Loucy (cell line): ENCODE measurements around the gene WNK1.
A peak's percentile ranks its signal among the peaks of the same experiment; 100 is the strongest.

Experiments used
- H2AFZ ChIP-seq: fragments of 200-600 bp; sonication (generic); 2 replicates; pipeline ENCODE4 v1.6.0; 2016; ENCODE audit warnings: antibody characterized with exemption, mild to moderate bottlenecking, low read length, moderate library complexity
- H3F3A ChIP-seq: fragments of 200-600 bp; 2 replicates; pipeline ENCODE4 v1.6.0; 2016; ENCODE audit warnings: antibody characterized with exemption, low read depth, mild to moderate bottlenecking
- H3K27me3 ChIP-seq: fragments of 200-600 bp; sonication (generic); 2 replicates; pipeline ENCODE4 v1.6.1; 2014; ENCODE audit warnings: low read length, mild to moderate bottlenecking; ENCODE audit not compliant: insufficient read depth, poor library complexity, severe bottlenecking
- H3K36me3 ChIP-seq: fragments of 200-600 bp; sonication (generic); 2 replicates; pipeline ENCODE4 v1.6.1; 2016; ENCODE audit warnings: low read length; ENCODE audit not compliant: insufficient read depth
- H3K4me1 ChIP-seq: fragments of 200-600 bp; sonication (generic); 2 replicates; pipeline ENCODE4 v1.5.1; 2014; ENCODE audit warnings: low read length, mild to moderate bottlenecking; ENCODE audit not compliant: insufficient read depth, poor library complexity, severe bottlenecking
- H3K4me2 ChIP-seq: fragments of 200-600 bp; sonication (generic); 2 replicates; pipeline ENCODE4 v1.6.0; 2014; ENCODE audit warnings: antibody characterized with exemption, low read length, low read depth, mild to moderate bottlenecking; ENCODE audit not compliant: poor library complexity, severe bottlenecking
- H3K4me3 ChIP-seq: fragments of 200-600 bp; sonication (generic); 2 replicates; pipeline ENCODE4 v1.5.1; 2014; ENCODE audit warnings: low read length, mild to moderate bottlenecking, mixed read lengths; ENCODE audit not compliant: poor library complexity, severe bottlenecking
- H3K79me2 ChIP-seq: fragments of 200-600 bp; sonication (generic); 2 replicates; pipeline ENCODE4 v1.6.1; 2014; ENCODE audit warnings: low read length; ENCODE audit not compliant: insufficient read depth
- H3K9ac ChIP-seq: fragments of 200-600 bp; sonication (generic); 2 replicates; pipeline ENCODE4 v1.6.0; 2014; ENCODE audit warnings: mild to moderate bottlenecking, low read depth, low read length, moderate library complexity; ENCODE audit not compliant: poor library complexity, severe bottlenecking
- H3K9me2 ChIP-seq: fragments of 200-600 bp; sonication (generic); replicated peaks from 2 replicates; pipeline ENCODE4 v1.6.1; 2016; ENCODE audit warnings: low read depth, low read length, mixed read lengths
- H3K9me3 ChIP-seq: fragments of 200-600 bp; sonication (generic); 2 replicates; pipeline ENCODE4 v1.6.1; 2014; ENCODE audit warnings: mild to moderate bottlenecking, antibody characterized with exemption, low read length, low read depth; ENCODE audit not compliant: insufficient read depth
- H4K20me1 ChIP-seq: fragments of 200-600 bp; sonication (generic); 2 replicates; pipeline ENCODE4 v1.6.0; 2014; ENCODE audit warnings: antibody characterized with exemption, low read length, mild to moderate bottlenecking; ENCODE audit not compliant: insufficient read depth, poor library complexity, severe bottlenecking
- EZH2phosphoT487 ChIP-seq: fragments of 200-600 bp; IDR thresholded peaks from 2 replicates; pipeline ENCODE4 v1.6.1; 2018; ENCODE audit warnings: antibody characterized with exemption, mild to moderate bottlenecking, moderate library complexity, borderline replicate concordance
- TF ChIP-seq, protein P1 (sequence below): fragments of 200-600 bp; sonication (generic); conservative IDR thresholded peaks from 2 replicates; pipeline ENCODE4 v1.5.1; 2014; ENCODE audit warnings: mild to moderate bottlenecking, antibody characterized with exemption, low read length

The WNK1 gene

DNA sequence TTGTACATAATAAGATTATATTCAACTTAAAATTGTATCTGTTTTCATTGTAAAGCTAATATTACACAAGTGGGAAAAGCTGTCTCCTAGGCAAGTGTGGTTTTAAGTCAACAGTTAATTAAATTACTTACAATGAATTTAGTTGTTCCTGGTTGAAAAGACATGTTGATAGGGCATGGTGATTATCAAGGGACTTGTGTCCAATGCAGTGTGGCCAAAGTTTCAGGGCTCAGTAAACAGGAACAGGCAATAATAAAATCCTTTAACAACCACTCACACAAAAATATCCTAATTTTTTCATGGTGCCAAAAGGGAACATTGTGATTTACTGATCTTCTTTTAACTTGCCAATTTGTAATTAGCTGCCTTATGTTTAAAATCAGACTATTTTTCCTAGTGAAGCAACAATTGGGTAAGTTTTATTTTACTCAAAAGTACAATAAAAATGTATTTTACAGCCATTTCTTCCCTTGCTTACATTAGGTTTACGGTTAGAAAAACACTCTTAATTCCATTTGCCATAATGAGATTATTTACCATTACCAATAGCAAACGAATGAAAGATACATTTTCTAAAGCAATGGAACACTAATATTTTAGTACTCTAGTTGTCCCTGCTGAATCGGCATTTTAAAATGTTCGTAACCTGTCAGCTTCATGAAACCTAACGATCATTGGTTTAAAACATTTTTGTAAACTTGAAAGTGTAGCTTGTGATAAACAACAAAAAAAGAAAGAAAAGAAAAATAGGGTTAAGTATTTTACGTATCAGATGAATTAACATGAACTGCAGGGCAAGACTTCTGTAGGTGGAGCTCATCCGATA is 1.8 kb upstream of the WNK1 start:
- Histone ChIP-seq H2AFZ (peak overlapping the region; percentile 71; the same call in 1 of the 2 replicates), H3K9me3 (no peaks in the 10 kb centered on the region), H3K4me2 (peak overlapping the region; percentile 87), H3K9me2 (no peaks in the 10 kb centered on the region), H3K36me3 (no peaks in the 10 kb centered on the region), H3K4me3 (peak overlapping the region; percentile 88), H3K9ac (peak overlapping the region; percentile 93), H3K27me3 (no peaks in the 10 kb centered on the region), H3K4me1 (peaks cover 28% of the 10 kb centered on the region), H3K79me2 (peaks cover 45% of the 10 kb centered on the region), H4K20me1 (peaks cover 25% of the 10 kb centered on the region), H3F3A (no peaks in the 10 kb centered on the region)
- TF ChIP-seq, protein P1, sequence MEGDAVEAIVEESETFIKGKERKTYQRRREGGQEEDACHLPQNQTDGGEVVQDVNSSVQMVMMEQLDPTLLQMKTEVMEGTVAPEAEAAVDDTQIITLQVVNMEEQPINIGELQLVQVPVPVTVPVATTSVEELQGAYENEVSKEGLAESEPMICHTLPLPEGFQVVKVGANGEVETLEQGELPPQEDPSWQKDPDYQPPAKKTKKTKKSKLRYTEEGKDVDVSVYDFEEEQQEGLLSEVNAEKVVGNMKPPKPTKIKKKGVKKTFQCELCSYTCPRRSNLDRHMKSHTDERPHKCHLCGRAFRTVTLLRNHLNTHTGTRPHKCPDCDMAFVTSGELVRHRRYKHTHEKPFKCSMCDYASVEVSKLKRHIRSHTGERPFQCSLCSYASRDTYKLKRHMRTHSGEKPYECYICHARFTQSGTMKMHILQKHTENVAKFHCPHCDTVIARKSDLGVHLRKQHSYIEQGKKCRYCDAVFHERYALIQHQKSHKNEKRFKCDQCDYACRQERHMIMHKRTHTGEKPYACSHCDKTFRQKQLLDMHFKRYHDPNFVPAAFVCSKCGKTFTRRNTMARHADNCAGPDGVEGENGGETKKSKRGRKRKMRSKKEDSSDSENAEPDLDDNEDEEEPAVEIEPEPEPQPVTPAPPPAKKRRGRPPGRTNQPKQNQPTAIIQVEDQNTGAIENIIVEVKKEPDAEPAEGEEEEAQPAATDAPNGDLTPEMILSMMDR = no peak
- no peak for TF ChIP-seq EZH2phosphoT487

DNA sequence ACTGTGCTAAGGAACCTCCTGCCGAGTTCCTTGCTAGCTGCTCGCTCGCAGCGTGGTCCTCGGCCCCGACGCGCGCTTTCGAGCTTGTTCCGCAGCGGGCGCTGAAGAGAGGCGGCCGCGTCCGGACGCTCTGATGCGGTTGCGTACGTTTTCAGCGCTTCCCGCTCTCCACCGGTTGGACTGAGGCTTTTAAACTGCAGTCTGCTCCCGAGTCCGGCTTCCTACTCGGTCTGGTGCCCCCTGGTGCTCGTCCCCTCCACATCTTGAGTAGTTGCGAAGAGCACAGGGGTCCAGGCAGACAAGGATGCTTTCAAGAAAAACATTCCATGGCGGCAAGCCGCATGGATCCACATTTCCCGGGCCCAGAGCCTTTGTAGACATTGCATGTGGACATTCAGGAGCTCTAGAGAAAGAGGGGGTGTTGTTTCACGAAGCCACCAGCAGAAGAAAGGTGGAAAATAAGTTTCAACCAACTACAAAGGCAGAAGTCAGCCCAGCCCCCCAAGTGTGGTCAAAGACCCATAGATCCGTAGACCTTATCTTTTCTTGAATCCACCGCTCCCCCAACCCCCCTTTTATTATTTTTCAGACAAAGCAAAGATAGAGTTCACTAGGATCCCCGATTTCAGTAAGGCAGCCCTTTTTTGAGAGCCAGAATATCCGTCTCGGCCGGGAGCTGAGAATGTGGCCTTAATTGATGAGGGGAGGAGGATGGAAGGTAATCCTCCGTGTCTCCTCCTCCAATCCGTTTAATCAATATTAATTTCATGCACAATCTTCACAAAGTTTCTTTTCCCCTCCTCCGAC is 984 bp upstream of the WNK1 start:
- H4K20me1 ChIP-seq = peaks cover 33% of the 10 kb centered on the region
- H3K9me2 ChIP-seq = no peaks in the 10 kb centered on the region
- H2AFZ ChIP-seq = peak overlapping the region; percentile 71; the same call in 1 of the 2 replicates
- H3K27me3 ChIP-seq = no peaks in the 10 kb centered on the region
- H3K4me1 ChIP-seq = peaks cover 30% of the 10 kb centered on the region
- peak overlapping the region; percentile 87 for H3K4me2 ChIP-seq
- peak overlapping the region; percentile 88 for H3K4me3 ChIP-seq
- TF ChIP-seq, protein P1 = peak; percentile 79
- TF ChIP-seq EZH2phosphoT487 = no peak
- H3K36me3 ChIP-seq = no peaks in the 10 kb centered on the region
- H3K79me2 ChIP-seq = peaks cover 53% of the 10 kb centered on the region
- no peaks in the 10 kb centered on the region for H3K9me3 ChIP-seq
- H3F3A ChIP-seq = no peaks in the 10 kb centered on the region
- peak overlapping the region; percentile 93 for H3K9ac ChIP-seq

DNA sequence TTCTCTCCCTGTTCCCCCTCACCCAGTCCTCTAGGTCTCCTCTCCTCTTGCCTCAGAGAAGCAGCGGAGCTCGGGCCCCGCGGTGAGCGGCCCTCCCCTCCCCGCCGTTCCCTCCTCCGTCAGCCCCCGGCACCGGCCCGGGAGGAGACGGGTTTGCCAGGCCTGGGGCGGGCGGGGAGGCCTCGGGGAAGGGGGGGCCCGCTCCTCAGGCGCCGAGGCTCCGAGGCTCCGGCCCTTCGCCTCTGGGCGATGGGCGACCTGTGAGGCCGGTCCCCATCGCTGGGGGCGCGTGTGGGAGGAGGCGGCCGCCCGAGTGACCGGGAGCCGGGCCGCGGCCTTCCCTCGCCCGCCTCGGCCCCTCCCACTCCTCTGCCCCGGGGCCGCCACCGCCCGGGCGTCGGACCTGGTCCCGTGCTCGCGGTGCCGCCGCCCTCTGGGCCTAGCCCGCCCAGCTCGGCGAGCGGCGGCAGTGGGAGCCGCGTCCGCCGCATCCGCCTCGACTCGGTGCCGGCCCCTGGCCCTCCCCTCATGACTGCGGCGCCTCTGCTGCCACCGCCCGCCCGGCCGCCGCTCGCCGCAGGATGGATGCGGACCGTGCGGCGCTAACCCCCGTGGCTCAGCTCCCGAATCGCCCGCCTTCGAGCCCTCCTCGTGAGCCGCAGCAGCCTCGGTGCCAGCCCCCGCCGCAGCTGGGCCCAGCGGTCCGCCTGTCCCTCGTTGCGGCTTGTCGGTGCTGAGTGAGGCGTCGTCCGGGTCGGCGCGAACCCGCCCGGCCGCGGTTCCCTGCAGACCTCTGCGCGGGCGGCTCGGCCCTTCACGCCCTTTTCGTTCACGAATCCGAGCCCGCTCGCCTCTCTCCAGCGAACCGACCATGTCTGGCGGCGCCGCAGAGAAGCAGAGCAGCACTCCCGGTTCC is 574 bp downstream of the WNK1 start:
- H3K9ac ChIP-seq = peak overlapping the region; percentile 89
- no peaks in the 10 kb centered on the region for H3K9me2 ChIP-seq
- H3K9me3 ChIP-seq = no peaks in the 10 kb centered on the region
- H3K4me3 ChIP-seq = peak overlapping the region; percentile 88
- TF ChIP-seq EZH2phosphoT487 = no peak
- TF ChIP-seq, protein P1 = no peak
- peaks cover 69% of the 10 kb centered on the region for H3K79me2 ChIP-seq
- peaks cover 47% of the 10 kb centered on the region for H4K20me1 ChIP-seq
- H3K4me2 ChIP-seq = peak overlapping the region; percentile 91
- no peaks in the 10 kb centered on the region for H3K36me3 ChIP-seq
- 0 out of 2 replicates have a peak overlapping the region, but pooled peaks have one; percentile 65 for H2AFZ ChIP-seq
- H3F3A ChIP-seq = no peaks in the 10 kb centered on the region
- H3K4me1 ChIP-seq = peaks cover 29% of the 10 kb centered on the region
- no peaks in the 10 kb centered on the region for H3K27me3 ChIP-seq
